Right lobe of liver (tissue), 6 donors: ENCODE results near the gene ARMC9. TPM values are rescaled to one million over a fixed set of nuclear protein-coding genes. Genes with fewer than 3 reads are reported as not detected.

Source experiments
- ATAC-seq, 4 donors: fragments of 200-7000 bp; cut with Tn5 transposase; one replicate each; pipeline ENCODE4 v1.9.1; 2020; ENCODE audit warnings: mild to moderate bottlenecking in 4 of 4, moderate library complexity in 4 of 4
- DNase-seq, 3 donors: peaks; one replicate each; pipeline ENCODE4 v3.0.0-alpha.2; 2020
- H3K27ac ChIP-seq, 3 donors: fragments of 200-600 bp; one replicate each; pipeline ENCODE4 v1.8.0; 2022
- H3K27me3 ChIP-seq, 2 donors: fragments of 200-600 bp; one replicate each; pipeline ENCODE4 v1.8.0; 2022
- H3K36me3 ChIP-seq, 4 donors: fragments of 200-600 bp; sonication (generic) in 1 of 4; one replicate each; pipeline versions ENCODE4 v1.5.1 to v1.8.0; 2017 to 2022; ENCODE audit warnings: control low read depth in 1 of 4
- H3K4me1 ChIP-seq, 4 donors: fragments of 200-600 bp; sonication (generic) in 1 of 4; one replicate each; pipeline versions ENCODE4 v1.5.1 to v1.8.0; 2017 to 2022; ENCODE audit warnings: control low read depth in 1 of 4
- H3K4me3 ChIP-seq, 3 donors: fragments of 200-600 bp; one replicate each; pipeline ENCODE4 v1.8.0; 2022
- H3K9me3 ChIP-seq, 4 donors: fragments of 200-600 bp; sonication (generic) in 1 of 4; one replicate each; pipeline versions ENCODE4 v1.5.1 to v1.8.0; 2017 to 2022; ENCODE audit warnings: control low read depth in 1 of 4
- CTCF ChIP-seq, 4 donors: fragments of 200-600 bp in 3 of 4; fragments of 450-650 bp in 1 of 4; IDR thresholded peaks; one replicate each; pipeline versions ENCODE4 v1.5.1 to v1.8.0; 2016 to 2022; ENCODE audit warnings: antibody characterized with exemption in 4 of 4, mild to moderate bottlenecking in 2 of 4
- POLR2A ChIP-seq: fragments of 450-650 bp; IDR thresholded peaks from one replicate; pipeline ENCODE4 v1.6.1; 2017; ENCODE audit warnings: antibody characterized with exemption, mild to moderate bottlenecking
- WGBS: methylation state at CpG from one replicate; pipeline ENCODE4 v1.1.6; 2018; ENCODE audit warnings: low coverage, low lambda C conversion rate; ENCODE audit not compliant: insufficient coverage; ENCODE audit errors: missing lambda C conversion rate; 5-methylcytosine and 5-hydroxymethylcytosine counted together
- intact Hi-C, 2 donors: fragments of 100-400 bp; cut with DNase I; formaldehyde crosslinking; loops; one replicate each; pipeline versions ENCODE4 v1.11.2 to v1.14.1; 2022
- total RNA-seq, 6 experiments: library from RNA; depleted of rRNA in 2 of 6; stranded (reverse); fragments of >200 nt in 2 of 6; fragmentation: NEBNext Ultra II Directional in 3 of 6; extraction: Animal tissue kit (Norgen Biotek cat#: 25700) in 3 of 6; gene quantifications; one replicate each; pipeline versions ENCODE4 v1.1.0 to v1.2.4, GENCODE V29; 2016 to 2023
- donor health status: DM: no; HTN: yes; CAD: no.
- donor health status: DM: no; HTN: no; CAD: no.
- donor health status: DM: no; HTN: no; CAD: no.
- donor health status: DM: no; HTN: yes; CAD: no.
- donor health status: DM: no; HTN: yes; CAD: no.

The ARMC9 gene
- total RNA-seq, 6 experiments from 2014 or later: 1.5 to 7.7 (median 2.4) TPM

DNA sequence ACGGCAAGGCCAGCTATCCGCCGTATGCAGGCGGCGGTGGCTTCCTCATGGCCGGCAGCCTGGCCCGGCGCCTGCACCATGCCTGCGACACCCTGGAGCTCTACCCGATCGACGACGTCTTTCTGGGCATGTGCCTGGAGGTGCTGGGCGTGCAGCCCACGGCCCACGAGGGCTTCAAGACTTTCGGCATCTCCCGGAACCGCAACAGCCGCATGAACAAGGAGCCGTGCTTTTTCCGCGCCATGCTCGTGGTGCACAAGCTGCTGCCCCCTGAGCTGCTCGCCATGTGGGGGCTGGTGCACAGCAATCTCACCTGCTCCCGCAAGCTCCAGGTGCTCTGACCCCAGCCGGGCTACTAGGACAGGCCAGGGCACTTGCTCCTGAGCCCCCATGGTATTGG is 200.2 kb downstream of the ARMC9 start:
- intact Hi-C loops: no loop called here
- Histone ChIP-seq H3K4me1 (peaks cover 0 to 6% (median 0%) of the 10 kb centered on the region in 4 donors), H3K27ac (no peak overlapping the region)

DNA sequence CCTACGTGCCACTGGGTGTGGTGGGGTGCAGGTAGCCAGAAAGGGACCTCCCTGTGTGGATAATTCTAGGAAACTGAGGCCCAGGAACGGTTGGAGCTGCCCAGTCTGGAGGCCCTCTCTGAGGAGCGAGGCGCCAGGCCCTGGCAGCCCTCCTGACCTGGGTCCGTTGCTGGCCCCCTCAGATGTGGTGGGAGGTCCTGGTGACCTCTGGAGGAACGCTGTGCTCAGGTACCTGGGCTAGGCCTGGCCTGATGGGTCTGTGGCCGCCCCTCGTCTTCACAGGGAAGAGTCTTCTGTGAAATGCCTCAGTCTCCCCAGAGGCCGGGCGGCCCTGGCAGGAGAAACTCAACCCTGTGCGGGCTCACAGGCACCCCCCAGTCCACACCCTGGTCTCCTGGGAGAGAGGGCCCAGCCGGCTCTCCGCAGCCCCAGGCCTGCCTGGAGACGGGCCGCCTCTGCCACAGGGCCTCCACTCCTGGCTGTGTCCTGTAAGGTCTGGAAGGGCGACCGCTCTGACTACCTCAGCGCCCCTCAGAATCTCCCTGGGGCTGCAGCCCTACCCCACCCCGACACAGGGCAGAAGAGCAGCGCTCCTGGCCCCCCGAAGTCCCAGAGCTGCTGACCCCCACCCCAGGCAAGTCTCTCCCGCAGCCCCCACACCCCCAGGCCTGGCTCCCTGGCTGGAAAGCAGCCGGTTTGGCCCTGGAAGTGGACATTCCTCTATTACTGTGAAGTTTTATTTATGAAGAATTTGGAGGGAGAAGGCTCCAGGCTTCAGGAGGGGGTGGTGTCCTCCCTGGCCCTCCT is 200.8 kb downstream of the ARMC9 start:
- Histone ChIP-seq H3K27ac (no peak overlapping the region), H3K4me3 (no peak overlapping the region), H3K4me1 (peaks cover 0 to 6% (median 0%) of the 10 kb centered on the region in 4 donors), H3K36me3 (no peaks in the 10 kb centered on the region), H3K9me3 (no peaks in the 10 kb centered on the region), H3K27me3 (no peaks in the 10 kb centered on the region)
- intact Hi-C loops: no loop called here
- 50% methylated on average over 1 of the region's 23 CpGs for WGBS
- DNase-seq (no peak), ATAC-seq (no peak)
- TF ChIP-seq POLR2A: no peak
- TF ChIP-seq CTCF (IDR thresholded peaks at IDR 0.05): no peak

More for the DNA sequence above, 200.2 kb downstream of the ARMC9 start:
- WGBS: no CpG with 5 or more reads among the region's 27 CpGs
- H3K9me3 ChIP-seq: no peaks in the 10 kb centered on the region
- no peak for ATAC-seq
- no peaks in the 10 kb centered on the region for H3K36me3 ChIP-seq
- TF ChIP-seq POLR2A (no peak), CTCF (IDR thresholded peaks at IDR 0.05) (no peak)
- H3K4me3 ChIP-seq: no peak overlapping the region
- H3K27me3 ChIP-seq: no peaks in the 10 kb centered on the region
- DNase-seq: peak in 1 of 3 donors; percentile 45

DNA sequence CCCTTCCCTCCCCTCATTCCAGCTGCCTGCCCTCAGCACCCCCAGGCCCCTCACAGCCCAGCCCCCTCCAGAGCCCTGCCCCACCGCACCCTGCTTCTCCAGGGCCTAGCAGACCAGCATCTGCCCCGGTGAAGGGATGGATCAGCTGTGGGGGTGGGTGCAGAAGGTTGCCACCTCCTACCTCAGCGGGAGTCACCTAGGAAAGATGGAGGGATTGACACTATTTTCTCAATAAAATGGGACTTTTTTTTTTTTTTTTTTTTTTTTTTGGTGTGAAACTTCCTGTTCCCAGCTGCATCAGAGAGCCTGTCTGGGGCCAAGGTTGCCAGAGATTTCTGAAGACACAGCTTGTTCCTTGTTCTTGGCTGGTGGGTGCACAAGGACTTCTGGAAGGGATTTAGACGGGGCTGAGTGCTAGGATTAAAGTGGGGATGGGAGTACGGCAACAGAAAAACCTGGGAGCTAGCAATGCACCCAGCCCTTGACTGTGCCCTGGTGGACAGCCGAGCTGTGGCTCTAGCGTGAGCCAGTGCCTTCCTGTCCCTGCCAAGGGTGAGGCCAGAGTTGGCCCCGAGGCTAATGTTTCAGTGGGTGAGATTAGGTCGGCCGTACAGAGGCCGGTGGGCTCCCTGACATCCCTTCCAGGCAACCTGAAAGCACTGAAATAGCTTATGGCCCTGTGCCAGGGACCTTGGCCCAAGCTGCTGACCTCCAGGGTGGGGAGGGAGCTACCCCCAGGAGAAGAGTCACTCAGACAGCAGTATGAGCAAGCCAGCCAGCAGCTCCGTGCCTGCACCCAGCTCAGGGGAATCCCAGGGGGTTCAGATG is 201.6 kb downstream of the ARMC9 start:
- peak overlapping the region in 2 of 3 donors; percentile 7 to 24 for H3K4me3 ChIP-seq
- peaks cover 0 to 6% (median 0%) of the 10 kb centered on the region in 4 donors for H3K4me1 ChIP-seq

More for the DNA sequence above, 201.6 kb downstream of the ARMC9 start:
- H3K36me3 ChIP-seq: no peaks in the 10 kb centered on the region
- H3K27ac ChIP-seq: peak overlapping the region in 1 of 3 donors; percentile 20
- TF ChIP-seq CTCF (IDR thresholded peaks at IDR 0.05): no peak
- TF ChIP-seq POLR2A: no peak
- H3K9me3 ChIP-seq: no peaks in the 10 kb centered on the region
- intact Hi-C loops: loop anchor here in 1 of 2 donors (10.0 kb wide), 1 partner anchor 105 kb away; no protein-coding TSS in a partner anchor
- ATAC-seq (peak; percentile 83 to 89 (median 89)), DNase-seq (peak in 2 of 3 donors; percentile 54 to 76)
- no peaks in the 10 kb centered on the region for H3K27me3 ChIP-seq
- 18% methylated on average over 6 of the region's 12 CpGs for WGBS
